T1000 (cell line): Measurements from ENCODE around the gene TCP1.
"Not testable (repeated sequence)": the region's sequence is repeated elsewhere in the genome, so short reads cannot be mapped to it uniquely, and the experiment has no call there.

Experiments used
- DNase-seq: peaks from one replicate; lab custom pipeline; 2025; ENCODE audit warnings: mixed read lengths; lab: John Stamatoyannopoulos, UW

The TCP1 gene

DNA sequence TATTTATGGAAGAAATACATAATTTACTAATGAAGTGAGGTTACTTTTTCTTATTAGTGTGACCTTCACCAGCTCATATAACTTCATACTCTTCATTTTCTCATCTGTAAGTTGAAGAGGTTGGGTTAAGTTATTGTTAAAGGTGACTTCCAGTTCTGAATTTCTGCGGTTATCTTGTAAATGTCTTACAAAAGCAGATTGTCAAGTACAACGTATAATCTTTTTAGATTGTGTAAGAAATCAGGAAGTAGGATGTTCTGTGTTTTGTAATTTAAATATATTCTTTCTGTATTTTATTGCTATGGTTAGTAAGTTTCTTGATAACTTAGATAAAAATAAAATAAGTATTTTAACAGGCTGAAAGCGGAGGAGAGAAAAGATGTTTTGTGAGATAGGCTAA is 50.1 kb downstream of the TCP1 start:
- DNase-seq: no peak

- DNase-seq: no peak
Observed at GRCh38 chr6:159736908-159737307, 52.5 kb downstream of the TCP1 start.

- not testable (repeated sequence) for DNase-seq
Observed at GRCh38 chr6:159733395-159733794, 56.0 kb downstream of the TCP1 start.

DNA sequence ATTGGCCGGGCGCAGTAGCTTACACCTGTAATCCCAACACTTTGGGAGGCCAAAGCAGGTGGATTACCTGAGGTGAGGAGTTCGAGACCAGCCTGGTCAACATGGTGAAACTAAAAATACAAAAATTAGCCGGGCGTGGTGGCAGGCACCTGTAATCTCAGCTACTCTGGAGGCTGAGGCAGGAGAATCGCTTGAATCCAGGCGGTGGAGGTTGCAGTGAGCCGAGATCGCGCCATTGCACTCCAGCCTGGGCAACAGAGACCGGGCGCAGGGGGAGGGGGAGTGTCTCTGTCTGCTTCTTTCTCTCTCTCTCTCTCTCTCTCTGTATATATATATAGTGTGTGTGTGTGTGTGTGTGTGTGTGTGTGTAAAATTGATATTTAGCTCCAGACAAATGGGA is 56.9 kb downstream of the TCP1 start:
- DNase-seq: not testable (repeated sequence)

DNA sequence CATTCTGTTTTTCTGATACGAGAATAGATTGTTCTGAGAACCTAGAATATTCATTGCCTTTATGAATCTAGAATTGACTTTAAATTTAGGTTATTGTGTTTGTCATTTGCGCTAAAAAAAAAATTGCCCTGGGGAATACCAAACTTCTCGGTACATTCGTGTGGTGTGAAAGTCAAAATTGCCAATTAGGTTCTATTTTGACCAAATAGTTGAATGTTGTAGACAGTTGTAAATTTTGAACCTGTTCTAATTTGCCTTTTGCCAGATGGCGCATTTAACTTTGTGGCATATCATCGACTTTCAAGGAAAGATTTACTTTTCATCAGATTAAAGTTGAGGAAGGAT is 59.1 kb downstream of the TCP1 start:
- no peak for DNase-seq

- no peak for DNase-seq
Observed at GRCh38 chr6:159729598-159730331, 59.6 kb downstream of the TCP1 start.

GRCh38 chr6:159728531-159728964 is 60.9 kb downstream of the TCP1 start:
- DNase-seq: no peak
